GM08714 (cell line): ENCODE measurements around the gene LCT.

Experiments
- H3K4me3 ChIP-seq: fragments of 200-500 bp; sonication (Bioruptor generic); 2 replicates; pipeline ENCODE4 v1.5.1; 2014; ENCODE audit warnings: mild to moderate bottlenecking, low read length, inconsistent platforms
- ZNF274 ChIP-seq: IDR thresholded peaks from 2 replicates; pipeline ENCODE4 v1.6.1; 2012; ENCODE audit warnings: mild to moderate bottlenecking, low read depth, low read length

Gene LCT

GRCh38 chr2:135845997-135846396 lies 9.0 kb upstream of the LCT start:
- H3K4me3 ChIP-seq = no peak overlapping the region
- no peak for TF ChIP-seq ZNF274

GRCh38 chr2:135845257-135845656 lies 8.3 kb upstream of the LCT start:
- H3K4me3 ChIP-seq = no peak overlapping the region
- no peak for TF ChIP-seq ZNF274

- TF ChIP-seq ZNF274 = no peak
- H3K4me3 ChIP-seq = no peak overlapping the region
Measured at GRCh38 chr2:135844301-135844895, 7.4 kb upstream of the LCT start.

- no peak for TF ChIP-seq ZNF274
- no peak overlapping the region for H3K4me3 ChIP-seq
Measured at GRCh38 chr2:135843671-135844070, 6.7 kb upstream of the LCT start.

- TF ChIP-seq ZNF274 = no peak
Measured at GRCh38 chr2:135840601-135841000, 3.6 kb upstream of the LCT start.

GRCh38 chr2:135839713-135840112 lies 2.7 kb upstream of the LCT start:
- TF ChIP-seq ZNF274 = no peak
- H3K4me3 ChIP-seq = no peak overlapping the region

More at GRCh38 chr2:135840601-135841000, 3.6 kb upstream of the LCT start:
- no peak overlapping the region for H3K4me3 ChIP-seq

- TF ChIP-seq ZNF274 = no peak
- no peak overlapping the region for H3K4me3 ChIP-seq
Measured at GRCh38 chr2:135838502-135838901, 1.5 kb upstream of the LCT start.

- H3K4me3 ChIP-seq = no peak overlapping the region
- TF ChIP-seq ZNF274 = no peak
Measured at GRCh38 chr2:135832891-135833290, 4.1 kb downstream of the LCT start.

GRCh38 chr2:135831180-135831812 lies 5.7 kb downstream of the LCT start:
- no peak for TF ChIP-seq ZNF274
- no peak overlapping the region for H3K4me3 ChIP-seq

- TF ChIP-seq ZNF274 = no peak
- no peak overlapping the region for H3K4me3 ChIP-seq
Measured at GRCh38 chr2:135829378-135830135, 7.4 kb downstream of the LCT start.

- no peak for TF ChIP-seq ZNF274
- H3K4me3 ChIP-seq = no peak overlapping the region
Measured at GRCh38 chr2:135826544-135826943, 10.4 kb downstream of the LCT start.

GRCh38 chr2:135825550-135826176 lies 11.3 kb downstream of the LCT start:
- H3K4me3 ChIP-seq = no peak overlapping the region
- no peak for TF ChIP-seq ZNF274

GRCh38 chr2:135825131-135825530 lies 11.9 kb downstream of the LCT start:
- H3K4me3 ChIP-seq = no peak overlapping the region
- TF ChIP-seq ZNF274 = no peak

GRCh38 chr2:135822855-135823254 lies 14.1 kb downstream of the LCT start:
- TF ChIP-seq ZNF274 = no peak
- no peak overlapping the region for H3K4me3 ChIP-seq

GRCh38 chr2:135821190-135821589 lies 15.8 kb downstream of the LCT start:
- H3K4me3 ChIP-seq = no peak overlapping the region
- TF ChIP-seq ZNF274 = no peak
